Measurements from ENCODE around the gene RIPK1. TPM values are rescaled to one million over a fixed set of nuclear protein-coding genes. Genes with fewer than 3 reads are reported as not detected.

The RIPK1 gene
- total and polyA plus RNA-seq, 9 of the 15 experiments (the other 6 are each of a cell fraction or from before 2014, with no cell fraction given) = 3.8 to 24.9 (median 17.7) TPM

DNA sequence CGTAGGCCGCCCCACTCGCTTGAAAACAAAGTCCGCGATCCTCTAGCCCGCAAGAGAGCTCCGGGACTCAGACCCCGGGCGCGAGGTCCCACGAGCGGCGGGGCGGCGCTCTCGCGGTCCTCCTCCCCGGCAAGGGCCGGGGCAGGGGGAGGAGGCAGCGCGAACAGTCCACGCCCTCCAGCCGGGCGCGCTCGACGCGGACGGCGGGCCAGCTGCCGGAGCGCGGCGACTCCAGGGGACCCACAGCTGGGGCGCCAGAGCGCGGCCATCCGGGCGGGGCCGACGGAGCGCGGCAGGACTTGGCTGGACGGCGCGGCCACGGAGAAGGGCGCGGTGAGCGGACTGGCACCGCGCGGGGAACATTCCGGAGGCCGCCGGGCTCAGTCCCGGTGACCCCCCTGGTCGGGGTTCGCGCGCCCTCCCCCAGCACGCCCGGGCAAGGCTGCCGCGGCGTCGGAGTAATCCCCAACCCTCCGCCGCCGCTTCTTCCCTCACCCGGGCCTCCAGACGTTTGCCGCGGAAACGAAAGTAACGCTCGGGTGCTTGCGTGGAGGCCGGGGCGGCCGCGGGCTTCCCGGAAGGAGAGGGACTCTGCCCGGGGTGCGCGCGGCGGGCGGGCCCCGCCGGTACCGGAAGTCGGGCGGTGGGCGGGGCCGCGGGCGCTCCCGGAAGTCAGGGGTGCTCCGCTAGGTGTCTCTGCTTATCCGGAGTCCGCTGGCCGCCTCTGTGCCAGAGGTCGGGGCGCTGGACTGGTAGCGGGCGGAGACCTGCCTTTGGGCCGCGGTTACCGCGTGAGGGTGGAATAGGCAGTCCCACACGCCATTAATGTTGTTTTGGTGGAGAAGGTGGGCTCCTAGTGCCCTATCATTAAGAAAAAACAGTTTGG lies at the start of gene RIPK1 (continued):
- TF ChIP-seq, protein P1, sequence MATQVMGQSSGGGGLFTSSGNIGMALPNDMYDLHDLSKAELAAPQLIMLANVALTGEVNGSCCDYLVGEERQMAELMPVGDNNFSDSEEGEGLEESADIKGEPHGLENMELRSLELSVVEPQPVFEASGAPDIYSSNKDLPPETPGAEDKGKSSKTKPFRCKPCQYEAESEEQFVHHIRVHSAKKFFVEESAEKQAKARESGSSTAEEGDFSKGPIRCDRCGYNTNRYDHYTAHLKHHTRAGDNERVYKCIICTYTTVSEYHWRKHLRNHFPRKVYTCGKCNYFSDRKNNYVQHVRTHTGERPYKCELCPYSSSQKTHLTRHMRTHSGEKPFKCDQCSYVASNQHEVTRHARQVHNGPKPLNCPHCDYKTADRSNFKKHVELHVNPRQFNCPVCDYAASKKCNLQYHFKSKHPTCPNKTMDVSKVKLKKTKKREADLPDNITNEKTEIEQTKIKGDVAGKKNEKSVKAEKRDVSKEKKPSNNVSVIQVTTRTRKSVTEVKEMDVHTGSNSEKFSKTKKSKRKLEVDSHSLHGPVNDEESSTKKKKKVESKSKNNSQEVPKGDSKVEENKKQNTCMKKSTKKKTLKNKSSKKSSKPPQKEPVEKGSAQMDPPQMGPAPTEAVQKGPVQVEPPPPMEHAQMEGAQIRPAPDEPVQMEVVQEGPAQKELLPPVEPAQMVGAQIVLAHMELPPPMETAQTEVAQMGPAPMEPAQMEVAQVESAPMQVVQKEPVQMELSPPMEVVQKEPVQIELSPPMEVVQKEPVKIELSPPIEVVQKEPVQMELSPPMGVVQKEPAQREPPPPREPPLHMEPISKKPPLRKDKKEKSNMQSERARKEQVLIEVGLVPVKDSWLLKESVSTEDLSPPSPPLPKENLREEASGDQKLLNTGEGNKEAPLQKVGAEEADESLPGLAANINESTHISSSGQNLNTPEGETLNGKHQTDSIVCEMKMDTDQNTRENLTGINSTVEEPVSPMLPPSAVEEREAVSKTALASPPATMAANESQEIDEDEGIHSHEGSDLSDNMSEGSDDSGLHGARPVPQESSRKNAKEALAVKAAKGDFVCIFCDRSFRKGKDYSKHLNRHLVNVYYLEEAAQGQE (IDR thresholded peaks at IDR 0.05; ENCODE audit: borderline replicate concordance) = peak; percentile 37; the same call in 1 of the 2 replicates
- TF ChIP-seq, protein P1 (CRISPR knock-in tag; IDR thresholded peaks at IDR 0.05; ENCODE audit: low read depth) = 0 out of 2 replicates have a peak, but pooled peaks have one; percentile 82
- TF ChIP-seq TCF7 (IDR thresholded peaks at IDR 0.05; ENCODE audit: borderline replicate concordance) (peak; percentile 65; the same call in 1 of the 2 replicates), NRF1 (conservative IDR thresholded peaks at IDR 0.05 in 1 of 2, IDR thresholded peaks at IDR 0.05 in 1 of 2) (peak; percentile 71 to 74), KDM4B (IDR thresholded peaks at IDR 0.05; ENCODE audit: borderline replicate concordance in 2 of 2, low read depth in 1 of 2) (peak in 1 of 2 experiments; percentile 90; a peak in 1 of 4 replicates), TAL1 (IDR thresholded peaks at IDR 0.05) (no peak), SAP30 (IDR thresholded peaks at IDR 0.05; ENCODE audit: borderline replicate concordance, insufficient read depth, low read depth, low read length, poor library complexity, severe bottlenecking) (peak; percentile 80), ZNF274 (IDR thresholded peaks at IDR 0.05; ENCODE audit: borderline replicate concordance, low read depth, low read length) (no peak), ZNF707 (CRISPR knock-in tag; conservative IDR thresholded peaks at IDR 0.05) (no peak), EHMT2 (IDR thresholded peaks at IDR 0.05) (no peak), L3MBTL2 (IDR thresholded peaks at IDR 0.05) (peak; percentile 87), BHLHE40 (IDR thresholded peaks at IDR 0.05; ENCODE audit: low read length) (peak; percentile 12), FOXP1 (CRISPR knock-in tag; IDR thresholded peaks at IDR 0.05) (no peak), EGR1 (conservative IDR thresholded peaks at IDR 0.05) (no peak), ZNF57 (CRISPR knock-in tag; IDR thresholded peaks at IDR 0.05) (no peak), CEBPB (tag; IDR thresholded peaks at IDR 0.05) (no peak), RCOR1 (IDR thresholded peaks at IDR 0.05; ENCODE audit: borderline replicate concordance in 1 of 2, low read depth in 2 of 2, low read length in 2 of 2) (peak in 1 of 2 experiments; percentile 55; a peak in 1 of 4 replicates)
- TF ChIP-seq, protein P2, sequence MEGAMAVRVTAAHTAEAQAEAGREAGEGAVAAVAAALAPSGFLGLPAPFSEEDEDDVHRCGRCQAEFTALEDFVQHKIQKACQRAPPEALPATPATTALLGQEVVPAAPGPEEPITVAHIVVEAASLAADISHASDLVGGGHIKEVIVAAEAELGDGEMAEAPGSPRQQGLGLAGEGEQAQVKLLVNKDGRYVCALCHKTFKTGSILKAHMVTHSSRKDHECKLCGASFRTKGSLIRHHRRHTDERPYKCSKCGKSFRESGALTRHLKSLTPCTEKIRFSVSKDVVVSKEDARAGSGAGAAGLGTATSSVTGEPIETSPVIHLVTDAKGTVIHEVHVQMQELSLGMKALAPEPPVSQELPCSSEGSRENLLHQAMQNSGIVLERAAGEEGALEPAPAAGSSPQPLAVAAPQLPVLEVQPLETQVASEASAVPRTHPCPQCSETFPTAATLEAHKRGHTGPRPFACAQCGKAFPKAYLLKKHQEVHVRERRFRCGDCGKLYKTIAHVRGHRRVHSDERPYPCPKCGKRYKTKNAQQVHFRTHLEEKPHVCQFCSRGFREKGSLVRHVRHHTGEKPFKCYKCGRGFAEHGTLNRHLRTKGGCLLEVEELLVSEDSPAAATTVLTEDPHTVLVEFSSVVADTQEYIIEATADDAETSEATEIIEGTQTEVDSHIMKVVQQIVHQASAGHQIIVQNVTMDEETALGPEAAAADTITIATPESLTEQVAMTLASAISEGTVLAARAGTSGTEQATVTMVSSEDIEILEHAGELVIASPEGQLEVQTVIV (CRISPR knock-in tag; IDR thresholded peaks at IDR 0.05; ENCODE audit: borderline replicate concordance) = no peak
